Measurements from ENCODE around the gene TLNRD1.

GRCh38 chr15:81021321-81021720, 20.6 kb downstream of the TLNRD1 start:
- TF ChIP-seq CTCF (IDR thresholded peaks at IDR 0.05; ENCODE audit: low read length) (no peak), EZH2phosphoT487 (IDR thresholded peaks at IDR 0.05; ENCODE audit: low read length) (no peak), EZH2 (optimal IDR thresholded peaks at IDR 0.05; ENCODE audit: low read depth, low read length) (no peak)
